Measurements from ENCODE around the gene SRPK2. TPM values are rescaled to one million over a fixed set of nuclear protein-coding genes. Genes with fewer than 3 reads are reported as not detected.
A peak's percentile ranks its signal among the peaks of the same experiment; 100 is the strongest.
"Not testable (repeated sequence)": the region's sequence is repeated elsewhere in the genome, so short reads cannot be mapped to it uniquely, and the experiment has no call there.

SRPK2 gene
- total RNA-seq (100 to 1,000 TPM in 1 of 5 donors, 10 to 100 TPM in 4; 19.6 to 109 (median 38.5) TPM), polyA plus RNA-seq (10 to 100 TPM in 2 of 3 donors, 1 to 10 TPM in 1; 7.6 to 21.2 (median 13.0) TPM)
- long read RNA-seq, donor 1: 0 reads
- long read RNA-seq, donor 2: 0 reads
- long read RNA-seq, donor 3, partial matches to known transcripts: 7 of 8 reads
- long read RNA-seq, donor 3, other reads (novel, unspliced or antisense): 0 of 8 reads
- long read RNA-seq, donor 4: 0 reads
- long read RNA-seq, donor 5, partial matches to known transcripts: 15 of 17 reads
- long read RNA-seq, donor 5, other reads (novel, unspliced or antisense): 0 of 17 reads
- long read RNA-seq, donor 6, partial matches to known transcripts: 29 of 31 reads
- long read RNA-seq, donor 6, other reads (novel, unspliced or antisense): 0 of 31 reads
- long read RNA-seq, donor 7, partial matches to known transcripts: 7 of 8 reads
- long read RNA-seq, donor 7, other reads (novel, unspliced or antisense): 0 of 8 reads
- long read RNA-seq, donor 8: 0 reads
- long read RNA-seq, donor 9, partial matches to known transcripts: 0 of 1 reads
- long read RNA-seq, donor 9, other reads (novel, unspliced or antisense): 0 of 1 reads
- long read RNA-seq, donor 10, partial matches to known transcripts: 0 of 1 reads
- long read RNA-seq, donor 10, other reads (novel, unspliced or antisense): 0 of 1 reads

DNA sequence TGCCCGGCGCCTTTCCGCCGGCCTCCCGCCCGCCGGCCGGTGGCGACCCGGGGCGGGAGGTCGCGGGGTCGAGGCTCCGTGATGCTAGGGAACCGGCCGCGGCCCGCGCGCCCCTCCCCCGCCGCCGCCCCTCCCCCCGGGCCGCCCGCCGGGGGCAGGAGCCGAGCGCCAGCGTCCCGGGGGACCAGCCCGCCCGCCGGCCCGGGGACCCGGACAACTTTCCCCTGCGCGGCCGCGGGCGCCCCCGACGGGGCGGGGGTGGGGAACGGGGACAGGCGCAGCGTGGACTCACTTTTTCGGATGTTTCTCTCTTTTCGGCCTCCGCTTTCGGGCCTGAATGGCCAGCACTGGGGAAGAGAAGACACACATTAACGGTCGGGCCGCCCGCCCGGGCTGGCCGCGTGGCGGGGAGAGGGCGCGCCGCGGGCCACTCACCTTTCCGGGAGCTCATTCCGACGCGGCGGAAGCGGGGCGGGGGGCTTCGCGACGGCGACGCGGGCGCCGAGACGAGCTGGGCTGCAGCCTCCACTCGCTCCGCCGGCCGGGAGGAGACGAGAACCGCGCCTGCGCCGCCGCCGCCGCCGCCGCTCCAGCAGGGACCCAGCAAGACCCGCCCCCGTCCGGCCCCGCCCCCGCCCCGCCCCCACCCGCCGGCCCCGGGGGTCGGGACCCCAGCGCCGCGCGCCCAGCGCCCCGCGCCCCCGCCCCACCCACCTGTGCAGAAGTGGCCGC is at the start of gene SRPK2:
SRPK2 (minus strand) TSS at position 566 of the 732 bp plus-strand sequence.
- peak; percentile 84 to 94 for DNase-seq
- Histone ChIP-seq H3K9me3 (no peaks in the 10 kb centered on the region), H3K4me1 (peaks cover 12 to 25% (median 18%) of the 10 kb centered on the region in 4 donors), H3K27me3 (no peaks in the 10 kb centered on the region), H3K4me3 (peak within 1 kb of the TSS; percentile 90 to 97 (median 94)), H3K36me3 (no peaks in the 10 kb centered on the region), H3K27ac (peak within 1 kb of the TSS; percentile 79 to 89 (median 84))
- 0 to 3% (median 0%) methylated on average over 12 to 94 of the region's 113 CpGs for whole genome bisulfite sequencing, 5 donors
- intact Hi-C loops (cut with DNase I; ENCODE audit: low total_unique reads): no loop called here
- TF ChIP-seq, protein P1, sequence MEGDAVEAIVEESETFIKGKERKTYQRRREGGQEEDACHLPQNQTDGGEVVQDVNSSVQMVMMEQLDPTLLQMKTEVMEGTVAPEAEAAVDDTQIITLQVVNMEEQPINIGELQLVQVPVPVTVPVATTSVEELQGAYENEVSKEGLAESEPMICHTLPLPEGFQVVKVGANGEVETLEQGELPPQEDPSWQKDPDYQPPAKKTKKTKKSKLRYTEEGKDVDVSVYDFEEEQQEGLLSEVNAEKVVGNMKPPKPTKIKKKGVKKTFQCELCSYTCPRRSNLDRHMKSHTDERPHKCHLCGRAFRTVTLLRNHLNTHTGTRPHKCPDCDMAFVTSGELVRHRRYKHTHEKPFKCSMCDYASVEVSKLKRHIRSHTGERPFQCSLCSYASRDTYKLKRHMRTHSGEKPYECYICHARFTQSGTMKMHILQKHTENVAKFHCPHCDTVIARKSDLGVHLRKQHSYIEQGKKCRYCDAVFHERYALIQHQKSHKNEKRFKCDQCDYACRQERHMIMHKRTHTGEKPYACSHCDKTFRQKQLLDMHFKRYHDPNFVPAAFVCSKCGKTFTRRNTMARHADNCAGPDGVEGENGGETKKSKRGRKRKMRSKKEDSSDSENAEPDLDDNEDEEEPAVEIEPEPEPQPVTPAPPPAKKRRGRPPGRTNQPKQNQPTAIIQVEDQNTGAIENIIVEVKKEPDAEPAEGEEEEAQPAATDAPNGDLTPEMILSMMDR (IDR thresholded peaks at IDR 0.05): no peak
- no peak for TF ChIP-seq POLR2A (IDR thresholded peaks at IDR 0.05)
- no peak for TF ChIP-seq EP300 (IDR thresholded peaks at IDR 0.05)
- peak in 1 of 3 donors; percentile 48 for TF ChIP-seq POLR2AphosphoS5 (IDR thresholded peaks at IDR 0.05)

DNA sequence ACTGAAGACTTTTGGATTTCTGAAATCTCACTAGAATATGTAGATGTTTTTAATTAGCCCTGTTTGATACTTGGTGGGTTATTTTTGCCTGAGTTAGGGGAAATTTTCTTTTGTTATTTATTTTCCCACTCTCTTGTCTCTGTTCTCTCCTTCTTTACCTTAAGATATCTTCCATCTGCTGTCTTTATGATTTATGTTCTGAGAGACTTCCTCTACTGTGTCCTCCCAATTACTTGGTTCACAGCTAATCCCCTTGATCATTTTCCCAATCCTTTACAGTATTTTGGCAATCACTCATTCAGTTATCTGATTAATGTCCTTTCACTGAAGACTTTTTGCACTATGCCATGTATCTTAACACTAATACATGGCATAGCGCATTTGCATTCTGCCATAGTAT is 49.5 kb upstream of the SRPK2 start:
- no peak overlapping the region for H3K4me3 ChIP-seq
- H3K4me1 ChIP-seq: peaks cover 0 to 9% (median 3%) of the 10 kb centered on the region in 4 donors
- DNase-seq: no peak
- no peak overlapping the region for H3K27ac ChIP-seq
- TF ChIP-seq EP300 (IDR thresholded peaks at IDR 0.05) (no peak), POLR2AphosphoS5 (IDR thresholded peaks at IDR 0.05) (no peak), POLR2A (IDR thresholded peaks at IDR 0.05) (no peak)
- TF ChIP-seq, protein P1 (IDR thresholded peaks at IDR 0.05): no peak
- no peaks in the 10 kb centered on the region for H3K27me3 ChIP-seq
- H3K9me3 ChIP-seq: no peaks in the 10 kb centered on the region
- intact Hi-C loops (cut with DNase I; ENCODE audit: low total_unique reads): no loop called here
- 94 to 100% (median 100%) methylated on average over 1 of the region's 1 CpG for WGBS, 5 donors
- H3K36me3 ChIP-seq: no peaks in the 10 kb centered on the region

DNA sequence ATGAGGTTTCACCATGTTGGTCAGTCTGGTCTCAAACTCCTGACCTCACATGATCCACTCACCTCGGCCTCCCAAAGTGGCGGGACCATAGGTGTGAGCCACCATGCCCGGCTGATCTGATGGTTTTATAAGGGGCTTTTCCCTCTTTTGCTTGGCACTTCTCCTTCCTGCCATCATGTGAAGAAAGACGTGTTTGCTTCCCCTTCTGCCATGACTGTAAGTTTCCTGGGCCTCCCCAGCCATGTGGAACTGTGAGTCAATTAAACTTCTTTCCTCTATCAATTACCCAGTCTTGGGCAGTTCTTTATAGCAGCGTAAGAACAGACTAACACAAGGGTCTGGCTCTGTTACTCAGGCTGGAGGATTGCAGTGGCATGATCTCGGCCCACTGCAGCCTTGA is 48.6 kb upstream of the SRPK2 start:
- WGBS, 5 donors: 89 to 95% (median 93%) methylated on average over 6 of the region's 6 CpGs
- H3K27me3 ChIP-seq; H3K4me3 ChIP-seq; H3K36me3 ChIP-seq; H3K9me3 ChIP-seq; DNase-seq; intact Hi-C loops (cut with DNase I; ENCODE audit: low total_unique reads); H3K27ac ChIP-seq; H3K4me1 ChIP-seq: not testable (repeated sequence)

DNA sequence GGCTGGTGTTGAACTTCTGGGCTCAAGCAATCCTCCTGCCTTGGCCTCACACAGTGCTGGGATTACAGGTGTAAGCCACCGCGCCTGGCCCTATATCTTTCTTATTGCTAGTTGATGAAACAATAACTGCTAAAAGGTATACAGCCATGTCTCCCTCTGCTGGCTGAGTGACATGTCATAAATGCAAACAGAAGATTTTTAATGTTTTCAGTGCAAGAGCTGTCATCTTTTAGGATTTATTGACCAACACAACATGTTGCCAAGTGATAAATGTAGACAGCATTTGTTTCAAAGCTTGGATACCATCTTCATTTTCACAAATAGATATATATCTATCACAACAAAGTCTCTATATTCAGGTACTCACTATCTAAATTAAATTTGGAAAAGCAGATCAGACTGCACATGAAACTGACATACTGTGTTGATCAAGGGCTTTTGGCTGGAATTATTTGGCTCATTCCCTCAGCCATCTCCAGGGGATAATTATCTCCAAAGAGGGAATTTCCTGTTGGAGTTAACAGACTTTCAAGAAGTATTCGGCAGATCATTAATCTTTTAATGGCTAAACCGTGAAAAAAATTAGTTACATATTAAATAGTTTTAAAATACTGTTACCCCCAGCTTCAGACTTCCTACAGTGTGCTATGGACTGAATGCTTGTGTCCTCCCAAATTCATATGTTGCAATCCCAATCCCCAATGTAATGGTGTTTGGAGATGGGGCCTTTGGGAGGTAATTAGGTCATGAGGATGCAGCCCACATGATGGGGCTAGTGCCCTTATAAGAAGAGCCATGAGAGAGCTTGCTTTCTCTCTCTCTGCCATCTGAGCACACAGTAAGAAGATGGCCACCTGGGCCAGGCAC is 41.3 kb upstream of the SRPK2 start:
- WGBS, 5 donors: 21 to 59% (median 32%) methylated on average over 4 of the region's 4 CpGs
- H3K4me3 ChIP-seq: no peak overlapping the region
- no peak overlapping the region for H3K27ac ChIP-seq
- H3K9me3 ChIP-seq: no peaks in the 10 kb centered on the region
- TF ChIP-seq EP300 (IDR thresholded peaks at IDR 0.05): no peak
- TF ChIP-seq, protein P1 (IDR thresholded peaks at IDR 0.05): peak in 5 of 7 experiments; percentile 21 to 53 (median 35)
- intact Hi-C loops (cut with DNase I; ENCODE audit: low total_unique reads): no loop called here
- no peaks in the 10 kb centered on the region for H3K36me3 ChIP-seq
- H3K4me1 ChIP-seq: peaks cover 0 to 6% (median 0%) of the 10 kb centered on the region in 4 donors
- DNase-seq: peak; percentile 68 to 77
- no peaks in the 10 kb centered on the region for H3K27me3 ChIP-seq
